ENCODE data around the gene NMU. TPM values are rescaled to one million over a fixed set of nuclear protein-coding genes. Genes with fewer than 3 reads are reported as not detected.
"Not testable (repeated sequence)": the region's sequence is repeated elsewhere in the genome, so short reads cannot be mapped to it uniquely, and the experiment has no call there.

NMU gene
- total RNA-seq, 1 donor from 2014 or later, result not detected

- Histone ChIP-seq H3K4me3 (peak overlapping the region; percentile 49 to 63), H3K27ac (no peak overlapping the region), H3K36me3 (no peaks in the 10 kb centered on the region), H3K4me1 (peaks cover 8 to 9% of the 10 kb centered on the region in 2 donors), H3K9me3 (no peaks in the 10 kb centered on the region), H3K27me3 (no peaks in the 10 kb centered on the region)
- DNase-seq (ENCODE audit: low spot score in 2 of 2), result no peak
- TF ChIP-seq CTCF (IDR thresholded peaks at IDR 0.05), result no peak
- intact Hi-C loops (cut with DNase I), result no loop called here
Observed at GRCh38 chr4:55636656-55636999, 530 bp upstream of the NMU start.

GRCh38 chr4:55635282-55635681, 816 bp downstream of the NMU start:
- Histone ChIP-seq H3K27ac (no peak overlapping the region), H3K9me3 (no peaks in the 10 kb centered on the region), H3K27me3 (no peaks in the 10 kb centered on the region), H3K36me3 (no peaks in the 10 kb centered on the region), H3K4me3 (peak overlapping the region; percentile 49 to 63), H3K4me1 (peaks cover 8 to 9% of the 10 kb centered on the region in 2 donors)
- no peak for DNase-seq (ENCODE audit: low spot score in 2 of 2)
- intact Hi-C loops (cut with DNase I), result no loop called here
- no peak for TF ChIP-seq CTCF (IDR thresholded peaks at IDR 0.05)

GRCh38 chr4:55634417-55635128, 1.5 kb downstream of the NMU start:
- H3K4me3 ChIP-seq, result no peak overlapping the region
- no peaks in the 10 kb centered on the region for H3K27me3 ChIP-seq
- TF ChIP-seq CTCF (IDR thresholded peaks at IDR 0.05), result no peak
- no peak overlapping the region for H3K27ac ChIP-seq
- DNase-seq (ENCODE audit: low spot score in 2 of 2), result no peak
- H3K36me3 ChIP-seq, result no peaks in the 10 kb centered on the region
- intact Hi-C loops (cut with DNase I), result no loop called here
- H3K4me1 ChIP-seq, result peaks cover 8 to 9% of the 10 kb centered on the region in 2 donors
- H3K9me3 ChIP-seq, result no peaks in the 10 kb centered on the region

- Histone ChIP-seq H3K4me1 (peaks cover 8 to 9% of the 10 kb centered on the region in 2 donors), H3K27me3 (no peaks in the 10 kb centered on the region), H3K9me3 (no peaks in the 10 kb centered on the region), H3K4me3 (no peak overlapping the region), H3K36me3 (no peaks in the 10 kb centered on the region), H3K27ac (no peak overlapping the region)
- no peak for TF ChIP-seq CTCF (IDR thresholded peaks at IDR 0.05)
- intact Hi-C loops (cut with DNase I), result no loop called here
- DNase-seq (ENCODE audit: low spot score in 2 of 2), result no peak
Observed at GRCh38 chr4:55633903-55634302, 2.2 kb downstream of the NMU start.

- no peak for DNase-seq (ENCODE audit: low spot score in 2 of 2)
- H3K27me3 ChIP-seq, result no peaks in the 10 kb centered on the region
- no peaks in the 10 kb centered on the region for H3K4me1 ChIP-seq
- H3K9me3 ChIP-seq, result no peaks in the 10 kb centered on the region
- H3K36me3 ChIP-seq, result no peaks in the 10 kb centered on the region
- intact Hi-C loops (cut with DNase I), result no loop called here
- no peak overlapping the region for H3K27ac ChIP-seq
- no peak overlapping the region for H3K4me3 ChIP-seq
- TF ChIP-seq CTCF (IDR thresholded peaks at IDR 0.05), result no peak
Observed at GRCh38 chr4:55625835-55626234, 10.3 kb downstream of the NMU start.

GRCh38 chr4:55624063-55624462, 12.0 kb downstream of the NMU start:
- H3K36me3 ChIP-seq; intact Hi-C loops (cut with DNase I); H3K9me3 ChIP-seq; H3K4me3 ChIP-seq; H3K4me1 ChIP-seq; H3K27ac ChIP-seq; H3K27me3 ChIP-seq; DNase-seq (ENCODE audit: low spot score in 2 of 2): not testable (repeated sequence)

Data from ascending aorta (tissue), 2 donors.